Loucy (cell line): ENCODE measurements around the gene USH1C.

Experiments
- H2AFZ ChIP-seq: fragments of 200-600 bp; sonication (generic); 2 replicates; pipeline ENCODE4 v1.6.0; 2016; ENCODE audit warnings: antibody characterized with exemption, mild to moderate bottlenecking, low read length, moderate library complexity
- H3F3A ChIP-seq: fragments of 200-600 bp; 2 replicates; pipeline ENCODE4 v1.6.0; 2016; ENCODE audit warnings: antibody characterized with exemption, low read depth, mild to moderate bottlenecking
- H3K27me3 ChIP-seq: fragments of 200-600 bp; sonication (generic); 2 replicates; pipeline ENCODE4 v1.6.1; 2014; ENCODE audit warnings: low read length, mild to moderate bottlenecking; ENCODE audit not compliant: insufficient read depth, poor library complexity, severe bottlenecking
- H3K36me3 ChIP-seq: fragments of 200-600 bp; sonication (generic); 2 replicates; pipeline ENCODE4 v1.6.1; 2016; ENCODE audit warnings: low read length; ENCODE audit not compliant: insufficient read depth
- H3K4me1 ChIP-seq: fragments of 200-600 bp; sonication (generic); 2 replicates; pipeline ENCODE4 v1.5.1; 2014; ENCODE audit warnings: low read length, mild to moderate bottlenecking; ENCODE audit not compliant: insufficient read depth, poor library complexity, severe bottlenecking
- H3K4me2 ChIP-seq: fragments of 200-600 bp; sonication (generic); 2 replicates; pipeline ENCODE4 v1.6.0; 2014; ENCODE audit warnings: antibody characterized with exemption, low read length, low read depth, mild to moderate bottlenecking; ENCODE audit not compliant: poor library complexity, severe bottlenecking
- H3K4me3 ChIP-seq: fragments of 200-600 bp; sonication (generic); 2 replicates; pipeline ENCODE4 v1.5.1; 2014; ENCODE audit warnings: low read length, mild to moderate bottlenecking, mixed read lengths; ENCODE audit not compliant: poor library complexity, severe bottlenecking
- H3K79me2 ChIP-seq: fragments of 200-600 bp; sonication (generic); 2 replicates; pipeline ENCODE4 v1.6.1; 2014; ENCODE audit warnings: low read length; ENCODE audit not compliant: insufficient read depth
- H3K9ac ChIP-seq: fragments of 200-600 bp; sonication (generic); 2 replicates; pipeline ENCODE4 v1.6.0; 2014; ENCODE audit warnings: mild to moderate bottlenecking, low read depth, low read length, moderate library complexity; ENCODE audit not compliant: poor library complexity, severe bottlenecking
- H3K9me2 ChIP-seq: fragments of 200-600 bp; sonication (generic); replicated peaks from 2 replicates; pipeline ENCODE4 v1.6.1; 2016; ENCODE audit warnings: low read depth, low read length, mixed read lengths
- H3K9me3 ChIP-seq: fragments of 200-600 bp; sonication (generic); 2 replicates; pipeline ENCODE4 v1.6.1; 2014; ENCODE audit warnings: mild to moderate bottlenecking, antibody characterized with exemption, low read length, low read depth; ENCODE audit not compliant: insufficient read depth
- H4K20me1 ChIP-seq: fragments of 200-600 bp; sonication (generic); 2 replicates; pipeline ENCODE4 v1.6.0; 2014; ENCODE audit warnings: antibody characterized with exemption, low read length, mild to moderate bottlenecking; ENCODE audit not compliant: insufficient read depth, poor library complexity, severe bottlenecking
- CTCF ChIP-seq: fragments of 200-600 bp; sonication (generic); conservative IDR thresholded peaks from 2 replicates; pipeline ENCODE4 v1.5.1; 2014; ENCODE audit warnings: mild to moderate bottlenecking, antibody characterized with exemption, low read length
- EZH2phosphoT487 ChIP-seq: fragments of 200-600 bp; IDR thresholded peaks from 2 replicates; pipeline ENCODE4 v1.6.1; 2018; ENCODE audit warnings: antibody characterized with exemption, mild to moderate bottlenecking, moderate library complexity, borderline replicate concordance

USH1C gene

GRCh38 chr11:17471501-17471900, 72.7 kb downstream of the USH1C start:
- Histone ChIP-seq H3K4me2 (no peak overlapping the region), H3K9me2 (no peaks in the 10 kb centered on the region), H3K4me1 (no peaks in the 10 kb centered on the region), H3K9me3 (no peaks in the 10 kb centered on the region), H4K20me1 (no peaks in the 10 kb centered on the region), H3K4me3 (no peak overlapping the region), H3K9ac (no peak overlapping the region), H3F3A (no peaks in the 10 kb centered on the region), H3K27me3 (peaks cover 10% of the 10 kb centered on the region), H3K36me3 (no peaks in the 10 kb centered on the region), H3K79me2 (no peaks in the 10 kb centered on the region), H2AFZ (no peak overlapping the region)
- TF ChIP-seq CTCF = no peak
- TF ChIP-seq EZH2phosphoT487 = no peak

GRCh38 chr11:17469998-17470397, 74.2 kb downstream of the USH1C start:
- H3K4me2 ChIP-seq = no peak overlapping the region
- no peaks in the 10 kb centered on the region for H4K20me1 ChIP-seq
- no peak overlapping the region for H3K4me3 ChIP-seq
- H3K27me3 ChIP-seq = no peaks in the 10 kb centered on the region
- no peak overlapping the region for H3K9ac ChIP-seq
- no peak overlapping the region for H2AFZ ChIP-seq
- H3K9me2 ChIP-seq = no peaks in the 10 kb centered on the region
- no peaks in the 10 kb centered on the region for H3F3A ChIP-seq
- no peaks in the 10 kb centered on the region for H3K79me2 ChIP-seq
- no peaks in the 10 kb centered on the region for H3K36me3 ChIP-seq
- H3K9me3 ChIP-seq = no peaks in the 10 kb centered on the region
- no peaks in the 10 kb centered on the region for H3K4me1 ChIP-seq
- TF ChIP-seq CTCF = no peak
- no peak for TF ChIP-seq EZH2phosphoT487

- Histone ChIP-seq H3K9ac (no peak overlapping the region), H2AFZ (no peak overlapping the region), H3K27me3 (no peaks in the 10 kb centered on the region), H3F3A (no peaks in the 10 kb centered on the region), H3K36me3 (no peaks in the 10 kb centered on the region), H3K9me2 (no peaks in the 10 kb centered on the region), H3K4me3 (no peak overlapping the region), H3K4me1 (no peaks in the 10 kb centered on the region), H3K9me3 (no peaks in the 10 kb centered on the region), H4K20me1 (no peaks in the 10 kb centered on the region), H3K79me2 (no peaks in the 10 kb centered on the region), H3K4me2 (no peak overlapping the region)
- no peak for TF ChIP-seq CTCF
- TF ChIP-seq EZH2phosphoT487 = no peak
Measured at GRCh38 chr11:17468122-17468521, 76.1 kb downstream of the USH1C start.
